WI38 (cell line): ENCODE results near the gene ENTHD1.

ENCODE experiments used
- H3K4me3 ChIP-seq: 2 replicates; pipeline ENCODE4 v1.5.1; 2011; ENCODE audit warnings: low read depth, mild to moderate bottlenecking, control low read depth, low read length
- TF ChIP-seq, protein P1 (sequence below): IDR thresholded peaks from 2 replicates; pipeline ENCODE4 v1.5.1; 2012; ENCODE audit warnings: low read depth, mild to moderate bottlenecking, control low read depth, low read length

Gene ENTHD1

DNA sequence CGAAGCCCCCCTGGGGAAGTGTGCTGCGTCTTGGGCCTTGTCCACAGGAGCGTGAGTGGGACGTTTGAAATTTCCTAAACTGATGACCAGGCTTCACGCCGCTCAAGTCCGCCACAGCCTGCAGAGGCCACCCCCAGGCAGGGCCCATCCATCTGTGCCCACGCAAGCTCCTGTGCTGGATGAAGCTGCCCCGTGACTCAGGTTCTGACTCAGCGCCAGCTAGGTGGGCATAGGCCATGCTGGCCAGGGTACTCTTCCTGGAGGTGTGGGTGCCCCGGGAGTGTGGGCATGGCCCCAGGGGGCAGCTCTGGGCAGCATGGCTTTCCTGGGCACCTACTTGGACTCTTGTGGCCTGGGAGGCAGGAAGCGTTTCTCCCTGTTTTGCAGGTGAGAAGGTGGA is 188.2 kb downstream of the ENTHD1 start:
- TF ChIP-seq, protein P1, sequence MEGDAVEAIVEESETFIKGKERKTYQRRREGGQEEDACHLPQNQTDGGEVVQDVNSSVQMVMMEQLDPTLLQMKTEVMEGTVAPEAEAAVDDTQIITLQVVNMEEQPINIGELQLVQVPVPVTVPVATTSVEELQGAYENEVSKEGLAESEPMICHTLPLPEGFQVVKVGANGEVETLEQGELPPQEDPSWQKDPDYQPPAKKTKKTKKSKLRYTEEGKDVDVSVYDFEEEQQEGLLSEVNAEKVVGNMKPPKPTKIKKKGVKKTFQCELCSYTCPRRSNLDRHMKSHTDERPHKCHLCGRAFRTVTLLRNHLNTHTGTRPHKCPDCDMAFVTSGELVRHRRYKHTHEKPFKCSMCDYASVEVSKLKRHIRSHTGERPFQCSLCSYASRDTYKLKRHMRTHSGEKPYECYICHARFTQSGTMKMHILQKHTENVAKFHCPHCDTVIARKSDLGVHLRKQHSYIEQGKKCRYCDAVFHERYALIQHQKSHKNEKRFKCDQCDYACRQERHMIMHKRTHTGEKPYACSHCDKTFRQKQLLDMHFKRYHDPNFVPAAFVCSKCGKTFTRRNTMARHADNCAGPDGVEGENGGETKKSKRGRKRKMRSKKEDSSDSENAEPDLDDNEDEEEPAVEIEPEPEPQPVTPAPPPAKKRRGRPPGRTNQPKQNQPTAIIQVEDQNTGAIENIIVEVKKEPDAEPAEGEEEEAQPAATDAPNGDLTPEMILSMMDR: no peak
- H3K4me3 ChIP-seq: no peak overlapping the region

DNA sequence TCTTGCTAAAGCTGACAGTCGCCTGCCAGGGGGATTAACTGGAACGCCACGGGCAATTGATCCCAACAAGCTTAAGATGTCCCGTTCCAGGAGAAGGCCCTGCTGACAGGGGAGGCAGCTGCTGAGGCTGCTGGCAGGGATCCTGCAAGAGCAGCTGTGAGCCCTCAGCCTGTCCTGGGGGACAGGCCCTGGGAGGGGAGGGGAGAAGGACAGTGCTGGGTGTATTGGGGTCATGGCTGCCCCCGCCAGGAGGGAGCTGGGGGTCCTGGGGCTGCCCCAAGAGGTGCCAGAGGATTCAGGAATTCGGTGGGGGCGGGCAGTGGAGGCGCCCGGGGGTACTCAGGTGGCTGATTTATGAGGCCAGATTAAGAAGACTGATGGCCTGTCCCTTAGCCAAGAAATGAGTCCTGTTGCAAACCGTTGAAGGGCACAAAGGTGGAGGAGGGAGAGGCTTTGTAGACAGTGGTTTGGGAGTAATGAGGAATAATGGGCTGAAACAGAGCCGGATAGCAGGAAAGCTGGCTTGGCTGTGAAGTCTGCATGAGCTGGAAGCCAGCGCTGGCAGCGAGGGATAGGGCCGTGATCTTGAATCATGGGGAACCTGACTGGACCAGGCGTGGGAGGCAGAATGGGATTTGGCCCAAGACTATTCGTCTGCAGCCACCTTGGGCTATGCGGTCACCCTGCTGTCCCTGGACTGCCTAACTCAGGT is 189.5 kb downstream of the ENTHD1 start:
- no peak overlapping the region for H3K4me3 ChIP-seq
- TF ChIP-seq, protein P1: no peak

DNA sequence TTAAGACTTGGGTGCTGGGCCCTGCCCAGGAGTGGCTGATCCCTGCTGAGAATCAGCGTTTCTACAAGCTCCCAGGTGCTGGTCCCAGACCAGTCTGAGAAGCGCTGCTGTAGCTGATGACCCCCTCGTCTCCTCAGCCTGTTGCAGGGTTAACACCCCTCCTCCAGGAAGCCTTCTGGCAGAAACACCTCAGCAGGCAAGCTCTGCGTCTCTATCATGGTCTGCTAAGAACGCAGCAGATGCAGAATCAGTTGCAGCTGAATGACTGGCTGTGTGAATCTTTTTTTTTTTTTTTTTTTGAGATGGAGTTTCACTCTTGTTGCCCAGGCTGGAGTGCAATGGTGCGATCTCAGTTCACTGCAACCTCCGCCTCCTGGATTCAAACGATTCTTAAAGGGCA is 190.5 kb downstream of the ENTHD1 start:
- no peak overlapping the region for H3K4me3 ChIP-seq
- TF ChIP-seq, protein P1: no peak

DNA sequence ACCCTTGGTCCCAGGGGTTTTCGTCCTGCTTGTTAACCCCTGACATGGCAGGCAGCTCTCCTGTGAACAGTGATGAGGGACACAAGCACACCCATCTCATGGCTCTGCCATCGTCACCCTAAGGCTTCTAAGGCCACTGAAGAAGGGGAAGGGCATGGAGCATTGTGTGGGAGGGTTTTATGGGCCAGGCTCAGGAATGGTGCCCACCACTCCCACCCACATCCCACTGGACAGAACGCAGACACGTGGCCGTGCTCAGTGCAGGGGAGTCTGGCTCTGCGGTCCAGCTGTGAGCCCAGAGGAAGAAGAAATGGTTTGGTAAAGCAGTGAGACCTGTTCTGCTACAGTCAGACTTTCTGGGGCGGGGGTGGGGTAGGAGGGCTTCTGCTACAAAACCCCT is 193.0 kb downstream of the ENTHD1 start:
- TF ChIP-seq, protein P1: no peak
- H3K4me3 ChIP-seq: no peak overlapping the region

DNA sequence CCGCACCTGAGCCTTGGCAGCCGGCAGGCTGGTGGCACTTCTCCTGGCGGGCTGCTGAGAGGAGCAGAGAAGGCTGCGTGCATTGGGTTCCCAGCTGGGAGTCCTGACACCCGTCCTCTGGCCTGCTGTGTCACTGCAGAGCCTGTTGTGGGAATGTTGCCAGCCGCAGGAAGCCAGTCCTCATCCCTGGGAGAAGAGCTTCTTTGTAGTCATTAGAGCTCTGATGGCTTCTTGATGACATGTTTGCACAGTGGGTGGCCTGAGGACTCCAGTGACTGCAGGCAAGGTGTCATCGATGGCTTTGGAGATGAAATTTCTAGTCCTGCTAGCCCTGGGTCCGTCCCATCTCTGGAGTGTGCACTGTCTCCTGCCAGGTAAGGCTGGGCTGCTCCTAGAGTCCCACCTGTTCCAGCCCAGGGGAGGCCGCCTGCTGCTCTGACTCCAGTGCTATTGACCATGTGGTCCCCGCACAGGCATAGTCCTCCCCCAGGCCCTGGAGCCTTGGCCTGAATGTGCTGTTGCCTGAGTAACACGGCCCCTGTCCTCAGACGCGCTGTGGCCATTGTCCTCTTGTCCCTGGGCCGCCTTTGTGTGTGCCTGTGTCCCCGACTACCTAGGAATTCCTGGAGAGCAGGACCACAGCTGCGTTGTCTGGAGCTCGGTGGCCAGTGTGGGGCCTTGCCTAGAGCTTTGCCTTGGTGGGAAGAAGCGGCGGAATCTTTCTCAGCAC is 193.8 kb downstream of the ENTHD1 start:
- TF ChIP-seq, protein P1: no peak
- H3K4me3 ChIP-seq: no peak overlapping the region

DNA sequence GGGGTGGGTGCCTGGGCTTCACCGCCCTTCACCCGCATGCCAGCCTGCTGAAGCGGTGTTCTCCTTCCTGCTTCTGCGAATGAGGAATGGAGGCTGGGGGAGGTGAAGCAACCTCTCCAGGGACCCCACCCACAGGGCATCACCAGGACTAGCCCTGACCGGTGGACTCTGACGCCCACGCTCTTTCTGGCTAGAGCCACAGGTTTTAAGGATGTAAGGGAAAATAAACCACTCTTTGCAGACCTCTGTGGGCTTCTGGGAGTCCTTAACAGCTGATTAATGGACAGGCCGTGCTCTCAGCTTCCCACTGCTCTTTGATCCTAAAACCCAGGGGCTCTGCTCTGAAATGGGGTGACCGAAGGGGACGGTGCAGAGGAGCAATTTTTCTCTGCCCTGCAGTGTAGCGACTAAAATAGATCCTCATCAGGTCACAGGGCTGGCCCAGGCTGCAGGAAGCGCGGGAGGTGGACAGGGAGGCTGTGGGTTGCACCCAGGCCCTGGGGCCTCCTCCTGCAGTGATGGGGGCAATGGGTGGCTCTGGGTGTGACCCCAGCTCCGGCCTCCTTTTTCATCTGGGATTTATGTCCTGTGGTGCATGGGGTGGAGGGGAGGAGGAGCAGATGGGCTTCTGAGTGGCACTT is 195.7 kb downstream of the ENTHD1 start:
- H3K4me3 ChIP-seq: no peak overlapping the region
- TF ChIP-seq, protein P1: no peak

DNA sequence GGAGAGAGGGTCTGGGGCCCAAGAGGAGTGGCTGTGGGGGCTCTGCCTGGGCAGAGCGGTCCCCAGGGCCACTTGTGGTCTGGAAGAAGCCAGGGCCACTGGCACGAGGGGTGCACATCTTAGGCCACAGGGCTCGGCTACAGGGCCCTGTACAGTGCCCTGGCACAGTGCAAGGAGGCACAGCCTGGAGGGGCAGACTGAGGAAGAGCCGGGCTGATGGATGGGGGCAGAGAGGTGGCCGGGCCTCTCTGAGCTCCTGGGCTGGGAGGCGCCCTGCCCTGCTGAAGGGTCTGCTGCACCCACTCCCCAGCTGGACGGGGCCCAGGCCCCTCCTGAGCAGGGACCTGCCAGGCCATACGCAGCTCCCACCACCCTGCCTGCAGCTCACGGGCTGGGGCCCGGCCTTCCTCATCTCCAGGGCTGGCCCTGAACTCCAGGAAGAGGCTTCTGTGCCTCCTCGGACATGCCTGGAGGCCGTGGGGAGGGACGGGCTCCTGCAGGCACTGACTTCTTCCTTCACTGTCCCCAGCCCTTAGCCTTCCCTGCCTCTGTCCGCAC is 199.5 kb downstream of the ENTHD1 start:
- TF ChIP-seq, protein P1: no peak
- no peak overlapping the region for H3K4me3 ChIP-seq
